ENCODE data around the gene EFCAB12. TPM values are rescaled to one million over a fixed set of nuclear protein-coding genes. Genes with fewer than 3 reads are reported as not detected.
A peak's percentile ranks its signal among the peaks of the same experiment; 100 is the strongest.

EFCAB12 gene
- total and polyA plus RNA-seq, 4 donors = 0.50 to 7.9 (median 5.8) TPM

DNA sequence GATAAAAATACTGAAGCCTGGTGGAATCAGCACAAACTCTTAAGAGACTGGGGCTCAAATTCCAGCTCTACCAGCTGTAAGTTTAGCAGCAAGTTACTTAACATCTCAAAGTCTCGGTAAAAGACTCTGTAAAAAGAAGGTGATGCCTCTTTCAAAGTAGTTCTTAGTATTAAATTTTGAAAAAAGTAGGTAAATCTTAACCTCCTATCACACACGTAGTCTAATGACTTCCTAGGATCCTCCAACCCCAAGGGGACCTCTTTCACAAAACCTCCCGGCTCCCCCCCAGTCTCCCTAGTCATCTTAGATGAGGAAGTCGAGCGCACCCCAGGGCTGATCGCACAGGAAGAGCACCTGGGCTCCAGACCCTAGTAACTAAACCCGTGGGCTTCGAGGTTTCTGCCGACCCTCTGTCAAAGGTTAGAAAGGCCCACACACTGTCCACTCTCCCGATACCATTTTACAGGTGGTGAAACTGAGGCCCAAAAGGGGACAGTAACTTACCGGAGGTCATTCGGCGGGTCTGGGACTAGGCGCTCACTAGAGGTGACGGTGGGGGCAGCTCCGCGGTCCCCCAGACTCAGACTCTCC lies 10.9 kb upstream of the EFCAB12 start:
- Histone ChIP-seq H3K4me3 (ENCODE audit: low read depth, low read length) (peak overlapping the region; percentile 95), H3K27ac (ENCODE audit: low read depth, low read length) (peak overlapping the region; percentile 88), H3K9me3 (ENCODE audit: control insufficient read depth, insufficient read depth, low read length) (no peaks in the 10 kb centered on the region), H3K27me3 (ENCODE audit: control insufficient read depth, insufficient read depth, low read length) (no peaks in the 10 kb centered on the region), H3K4me1 (ENCODE audit: control insufficient read depth, insufficient read depth, low read length) (peaks cover 12% of the 10 kb centered on the region), H3K36me3 (ENCODE audit: control insufficient read depth, insufficient read depth, low read length) (no peaks in the 10 kb centered on the region)
- peak in 1 of 6 donors; percentile 22 for DNase-seq (ENCODE audit: low read depth in 4 of 6, low spot score in 6 of 6)
- WGBS (ENCODE audit: insufficient coverage) = 2% methylated on average over 16 of the region's 17 CpGs

- Histone ChIP-seq H3K9me3 (ENCODE audit: control insufficient read depth, insufficient read depth, low read length) (no peaks in the 10 kb centered on the region), H3K27me3 (ENCODE audit: control insufficient read depth, insufficient read depth, low read length) (no peaks in the 10 kb centered on the region), H3K27ac (ENCODE audit: low read depth, low read length) (no peak overlapping the region), H3K4me3 (ENCODE audit: low read depth, low read length) (no peak overlapping the region), H3K4me1 (ENCODE audit: control insufficient read depth, insufficient read depth, low read length) (peaks cover 7% of the 10 kb centered on the region), H3K36me3 (ENCODE audit: control insufficient read depth, insufficient read depth, low read length) (peaks cover 10% of the 10 kb centered on the region)
- DNase-seq (ENCODE audit: low read depth in 4 of 6, low spot score in 6 of 6) = peak in 1 of 6 donors; percentile 9
- WGBS (ENCODE audit: insufficient coverage) = no CpG with 5 or more reads among the region's 1 CpG
These were observed 6.9 kb upstream of the EFCAB12 start for GRCh38 chr3:129435367-129435766.

DNA sequence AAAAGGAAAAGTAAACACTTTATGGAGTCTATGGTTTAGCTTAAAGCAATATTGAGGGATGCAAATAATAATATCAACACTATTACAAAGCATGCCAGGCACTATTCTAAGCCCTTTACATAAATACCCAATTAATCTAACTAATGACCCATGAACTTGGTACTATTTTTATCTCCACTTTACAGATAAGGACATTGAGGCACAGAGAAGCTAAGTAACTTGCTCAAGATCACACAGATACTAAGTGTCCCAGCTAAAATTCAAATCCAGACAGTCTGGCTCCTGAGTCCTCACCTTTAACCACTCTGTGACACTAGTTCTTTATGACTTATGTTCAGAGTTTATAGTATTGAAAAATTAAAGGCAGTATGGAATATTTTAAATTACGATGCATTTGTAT lies 5.7 kb upstream of the EFCAB12 start:
- no peaks in the 10 kb centered on the region for H3K9me3 ChIP-seq (ENCODE audit: control insufficient read depth, insufficient read depth, low read length)
- H3K4me3 ChIP-seq (ENCODE audit: low read depth, low read length) = no peak overlapping the region
- H3K4me1 ChIP-seq (ENCODE audit: control insufficient read depth, insufficient read depth, low read length) = peaks cover 4% of the 10 kb centered on the region
- no peak overlapping the region for H3K27ac ChIP-seq (ENCODE audit: low read depth, low read length)
- peaks cover 13% of the 10 kb centered on the region for H3K36me3 ChIP-seq (ENCODE audit: control insufficient read depth, insufficient read depth, low read length)
- no CpG with 5 or more reads among the region's 1 CpG for WGBS (ENCODE audit: insufficient coverage)
- H3K27me3 ChIP-seq (ENCODE audit: control insufficient read depth, insufficient read depth, low read length) = no peaks in the 10 kb centered on the region
- no peak for DNase-seq (ENCODE audit: low read depth in 4 of 6, low spot score in 6 of 6)

- Histone ChIP-seq H3K4me3 (ENCODE audit: low read depth, low read length) (no peak overlapping the region), H3K36me3 (ENCODE audit: control insufficient read depth, insufficient read depth, low read length) (peaks cover 13% of the 10 kb centered on the region), H3K9me3 (ENCODE audit: control insufficient read depth, insufficient read depth, low read length) (no peaks in the 10 kb centered on the region), H3K27me3 (ENCODE audit: control insufficient read depth, insufficient read depth, low read length) (no peaks in the 10 kb centered on the region), H3K4me1 (ENCODE audit: control insufficient read depth, insufficient read depth, low read length) (peaks cover 2% of the 10 kb centered on the region), H3K27ac (ENCODE audit: low read depth, low read length) (no peak overlapping the region)
- no peak for DNase-seq (ENCODE audit: low read depth in 4 of 6, low spot score in 6 of 6)
- 93% methylated on average over 4 of the region's 5 CpGs for WGBS (ENCODE audit: insufficient coverage)
These were observed 5.1 kb upstream of the EFCAB12 start for GRCh38 chr3:129433565-129433964.

DNA sequence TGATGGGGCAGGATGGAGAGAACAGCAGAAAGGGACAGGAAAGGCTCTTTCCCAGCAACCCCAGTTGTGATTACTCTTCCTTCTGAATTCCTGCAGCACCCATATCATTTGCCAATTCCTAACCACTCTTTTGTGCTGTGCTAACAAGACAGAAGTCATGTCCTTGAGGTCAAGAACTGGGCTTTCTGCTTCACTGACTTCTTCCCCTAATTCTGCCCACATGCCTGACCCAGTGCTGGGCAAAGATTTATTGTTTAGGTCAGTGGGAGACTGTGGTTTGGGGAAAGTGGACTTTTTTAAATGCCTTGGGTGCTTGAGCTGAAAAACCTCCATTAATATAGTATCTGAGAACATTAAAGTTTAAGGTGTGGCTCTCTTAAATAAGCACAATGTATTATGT lies 4.2 kb upstream of the EFCAB12 start:
- DNase-seq (ENCODE audit: low read depth in 4 of 6, low spot score in 6 of 6) = no peak
- Histone ChIP-seq H3K9me3 (ENCODE audit: control insufficient read depth, insufficient read depth, low read length) (no peaks in the 10 kb centered on the region), H3K4me1 (ENCODE audit: control insufficient read depth, insufficient read depth, low read length) (peaks cover 6% of the 10 kb centered on the region), H3K27ac (ENCODE audit: low read depth, low read length) (no peak overlapping the region), H3K27me3 (ENCODE audit: control insufficient read depth, insufficient read depth, low read length) (no peaks in the 10 kb centered on the region), H3K36me3 (ENCODE audit: control insufficient read depth, insufficient read depth, low read length) (peaks cover 13% of the 10 kb centered on the region), H3K4me3 (ENCODE audit: low read depth, low read length) (no peak overlapping the region)

DNA sequence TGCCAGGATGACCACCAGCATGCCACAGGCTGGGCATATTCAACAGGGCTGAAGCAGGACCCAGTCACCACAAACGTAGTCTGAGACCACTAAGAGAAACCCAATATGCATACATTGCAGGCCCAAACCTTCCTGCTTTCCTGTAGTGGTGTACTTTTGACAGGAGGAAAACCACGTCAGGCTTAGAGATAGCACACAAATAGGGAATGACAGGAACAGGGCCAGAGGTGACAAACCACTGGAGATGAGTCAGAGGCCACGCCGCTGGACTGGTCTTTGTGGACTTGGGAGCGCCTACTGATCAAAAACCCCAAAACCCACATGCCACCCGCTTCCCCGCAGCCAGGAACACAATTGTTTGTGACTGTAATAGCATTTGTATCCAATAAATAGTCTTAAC lies 3.6 kb upstream of the EFCAB12 start:
- H3K27me3 ChIP-seq (ENCODE audit: control insufficient read depth, insufficient read depth, low read length) = no peaks in the 10 kb centered on the region
- WGBS (ENCODE audit: insufficient coverage) = 93% methylated on average over 3 of the region's 7 CpGs
- no peak overlapping the region for H3K27ac ChIP-seq (ENCODE audit: low read depth, low read length)
- no peak overlapping the region for H3K4me3 ChIP-seq (ENCODE audit: low read depth, low read length)
- peaks cover 6% of the 10 kb centered on the region for H3K4me1 ChIP-seq (ENCODE audit: control insufficient read depth, insufficient read depth, low read length)
- no peak for DNase-seq (ENCODE audit: low read depth in 4 of 6, low spot score in 6 of 6)
- peaks cover 13% of the 10 kb centered on the region for H3K36me3 ChIP-seq (ENCODE audit: control insufficient read depth, insufficient read depth, low read length)
- H3K9me3 ChIP-seq (ENCODE audit: control insufficient read depth, insufficient read depth, low read length) = no peaks in the 10 kb centered on the region

DNA sequence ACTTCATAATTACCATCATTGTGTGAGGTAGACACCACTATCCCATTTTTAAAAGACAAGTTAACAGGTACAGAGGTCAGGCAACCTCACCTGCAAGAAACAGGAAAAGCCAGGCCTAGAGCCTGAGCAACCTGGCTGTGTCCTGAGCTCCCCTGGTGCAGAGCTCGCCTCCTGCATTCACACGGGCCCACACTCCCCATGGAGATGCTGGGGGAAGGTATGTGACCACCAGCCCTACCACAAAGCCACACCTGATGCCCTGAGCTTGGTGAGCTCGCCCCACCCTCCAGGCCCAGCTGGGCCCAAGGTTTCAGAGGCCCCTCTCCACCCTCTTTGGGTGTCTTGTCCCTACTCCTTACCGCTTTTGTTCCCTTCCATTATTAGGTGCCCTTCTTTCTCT lies 1.2 kb upstream of the EFCAB12 start:
- no peak for DNase-seq (ENCODE audit: low read depth in 4 of 6, low spot score in 6 of 6)
- peaks cover 13% of the 10 kb centered on the region for H3K36me3 ChIP-seq (ENCODE audit: control insufficient read depth, insufficient read depth, low read length)
- peaks cover 10% of the 10 kb centered on the region for H3K4me1 ChIP-seq (ENCODE audit: control insufficient read depth, insufficient read depth, low read length)
- 70% methylated on average over 2 of the region's 4 CpGs for WGBS (ENCODE audit: insufficient coverage)
- H3K9me3 ChIP-seq (ENCODE audit: control insufficient read depth, insufficient read depth, low read length) = no peaks in the 10 kb centered on the region
- H3K4me3 ChIP-seq (ENCODE audit: low read depth, low read length) = no peak overlapping the region
- H3K27me3 ChIP-seq (ENCODE audit: control insufficient read depth, insufficient read depth, low read length) = no peaks in the 10 kb centered on the region
- no peak overlapping the region for H3K27ac ChIP-seq (ENCODE audit: low read depth, low read length)

DNA sequence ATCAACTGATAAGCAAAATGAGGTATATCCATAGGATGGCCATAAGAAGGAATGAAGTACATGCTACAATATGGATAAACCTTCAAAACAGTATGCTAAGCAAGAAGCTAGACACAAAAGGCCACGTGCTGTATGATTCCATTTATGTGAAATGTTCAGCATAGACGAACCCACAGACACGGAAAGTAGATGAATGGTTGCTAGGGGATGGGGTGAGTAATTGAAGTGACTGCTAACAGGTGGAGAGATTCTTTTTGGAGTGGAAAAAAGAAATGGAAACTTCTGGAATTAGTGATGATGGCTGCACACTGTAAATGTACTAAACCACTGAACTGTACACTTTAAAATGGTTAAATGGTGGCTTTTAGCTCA lies 630 bp upstream of the EFCAB12 start:
- Histone ChIP-seq H3K9me3 (ENCODE audit: control insufficient read depth, insufficient read depth, low read length) (no peaks in the 10 kb centered on the region), H3K27ac (ENCODE audit: low read depth, low read length) (no peak overlapping the region), H3K36me3 (ENCODE audit: control insufficient read depth, insufficient read depth, low read length) (peaks cover 13% of the 10 kb centered on the region), H3K4me1 (ENCODE audit: control insufficient read depth, insufficient read depth, low read length) (peaks cover 10% of the 10 kb centered on the region), H3K27me3 (ENCODE audit: control insufficient read depth, insufficient read depth, low read length) (no peaks in the 10 kb centered on the region), H3K4me3 (ENCODE audit: low read depth, low read length) (no peak overlapping the region)
- no peak for DNase-seq (ENCODE audit: low read depth in 4 of 6, low spot score in 6 of 6)
- 41% methylated on average over 3 of the region's 3 CpGs for WGBS (ENCODE audit: insufficient coverage)

GRCh38 chr3:129428007-129428375 lies 445 bp downstream of the EFCAB12 start:
- H3K9me3 ChIP-seq (ENCODE audit: control insufficient read depth, insufficient read depth, low read length) = no peaks in the 10 kb centered on the region
- no peaks in the 10 kb centered on the region for H3K27me3 ChIP-seq (ENCODE audit: control insufficient read depth, insufficient read depth, low read length)
- peaks cover 10% of the 10 kb centered on the region for H3K4me1 ChIP-seq (ENCODE audit: control insufficient read depth, insufficient read depth, low read length)
- DNase-seq (ENCODE audit: low read depth in 4 of 6, low spot score in 6 of 6) = no peak
- 8% methylated on average over 8 of the region's 8 CpGs for WGBS (ENCODE audit: insufficient coverage)
- peaks cover 13% of the 10 kb centered on the region for H3K36me3 ChIP-seq (ENCODE audit: control insufficient read depth, insufficient read depth, low read length)
- no peak overlapping the region for H3K27ac ChIP-seq (ENCODE audit: low read depth, low read length)
- H3K4me3 ChIP-seq (ENCODE audit: low read depth, low read length) = peak overlapping the region; percentile 64

- Histone ChIP-seq H3K4me1 (ENCODE audit: control insufficient read depth, insufficient read depth, low read length) (peaks cover 10% of the 10 kb centered on the region), H3K4me3 (ENCODE audit: low read depth, low read length) (no peak overlapping the region), H3K9me3 (ENCODE audit: control insufficient read depth, insufficient read depth, low read length) (no peaks in the 10 kb centered on the region), H3K27ac (ENCODE audit: low read depth, low read length) (no peak overlapping the region), H3K36me3 (ENCODE audit: control insufficient read depth, insufficient read depth, low read length) (peaks cover 6% of the 10 kb centered on the region), H3K27me3 (ENCODE audit: control insufficient read depth, insufficient read depth, low read length) (no peaks in the 10 kb centered on the region)
- DNase-seq (ENCODE audit: low read depth in 4 of 6, low spot score in 6 of 6) = no peak
- 69% methylated on average over 2 of the region's 2 CpGs for WGBS (ENCODE audit: insufficient coverage)
These were observed 2.8 kb downstream of the EFCAB12 start for GRCh38 chr3:129425619-129426018.
